NCI-H2029 treated with DMSO at 0.1 percent for 48 hours (cell line): ENCODE measurements around the gene ATPAF2.

ENCODE experiments used
- DNase-seq: peaks from one replicate; lab custom pipeline; 2025; lab: John Stamatoyannopoulos, UW

Gene ATPAF2

DNA sequence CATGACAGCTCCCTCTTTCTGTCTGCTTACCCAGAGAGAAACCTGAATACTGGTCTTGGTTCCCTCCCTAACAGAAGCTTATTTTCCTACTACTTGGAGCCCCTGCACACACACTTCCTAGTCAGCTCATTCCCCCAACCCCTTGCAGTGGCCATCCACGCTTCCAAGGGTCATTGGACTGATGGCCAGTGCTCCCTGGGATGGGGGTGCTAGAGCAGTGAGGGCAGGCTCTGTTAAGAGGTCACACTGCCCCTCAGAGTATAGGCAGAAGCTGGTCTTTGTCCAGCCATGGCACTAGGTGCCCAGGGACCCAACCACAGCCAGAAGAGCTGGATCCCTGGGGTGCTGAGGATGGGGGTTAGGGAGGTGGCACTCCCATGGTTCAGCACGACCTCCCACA, 53.8 kb downstream of the ATPAF2 start:
- no peak for DNase-seq

DNA sequence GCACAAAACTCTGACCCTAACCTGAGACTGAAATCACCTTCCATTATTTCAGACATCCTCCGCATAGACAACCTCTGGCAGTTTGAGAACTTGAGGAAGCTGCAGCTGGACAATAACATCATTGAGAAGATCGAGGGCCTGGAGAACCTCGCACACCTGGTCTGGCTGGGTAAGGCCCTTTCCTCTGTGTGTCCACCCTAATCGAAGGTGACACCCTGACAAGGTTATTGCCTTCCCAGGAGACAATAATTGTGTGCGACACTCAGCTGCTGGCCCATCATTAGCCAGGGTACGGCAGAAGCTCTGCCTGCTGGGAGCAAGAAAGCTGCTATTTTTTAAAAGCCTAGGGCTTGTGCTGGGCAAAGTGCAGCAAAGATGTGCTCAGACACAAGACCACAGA, 55.2 kb downstream of the ATPAF2 start:
- no peak for DNase-seq

DNA sequence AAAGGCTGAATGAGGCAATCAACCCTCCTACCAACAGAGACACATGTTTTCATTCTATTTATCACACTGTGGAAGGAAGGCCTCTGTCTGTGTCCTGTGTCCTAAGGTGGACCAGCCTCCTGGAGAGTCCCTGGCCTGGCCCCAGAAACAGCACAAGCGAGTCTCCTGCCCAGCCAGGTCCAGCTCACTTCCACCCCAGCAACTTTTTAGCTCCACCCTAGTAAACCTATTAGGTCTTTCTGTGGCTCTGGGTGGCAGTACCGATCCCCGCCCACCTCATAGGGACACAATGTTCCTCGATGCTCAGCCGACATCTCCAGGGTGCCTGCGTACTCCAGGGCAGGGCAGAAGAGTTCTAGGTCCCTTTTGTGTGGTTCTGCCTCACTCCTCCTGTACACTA, 55.6 kb downstream of the ATPAF2 start:
- no peak for DNase-seq

DNA sequence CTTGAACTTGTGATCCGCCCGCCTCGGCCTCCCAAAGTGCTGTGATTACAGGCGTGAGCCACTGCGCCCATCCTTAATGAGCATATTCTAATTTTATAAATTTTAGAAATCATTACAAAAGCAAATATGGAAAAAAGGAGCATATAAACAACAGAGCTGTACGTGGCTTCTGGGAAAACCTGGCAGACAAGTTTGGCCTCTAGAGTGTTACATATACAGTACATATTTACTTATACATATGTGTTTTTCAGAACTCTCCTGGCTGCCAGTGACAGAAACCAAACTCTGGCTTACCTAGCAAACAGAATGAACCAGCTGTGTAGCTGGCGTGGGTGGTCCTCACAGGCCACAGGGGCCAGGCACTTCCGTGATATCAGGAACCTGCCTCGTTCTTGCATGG, 56.2 kb downstream of the ATPAF2 start:
- no peak for DNase-seq

DNA sequence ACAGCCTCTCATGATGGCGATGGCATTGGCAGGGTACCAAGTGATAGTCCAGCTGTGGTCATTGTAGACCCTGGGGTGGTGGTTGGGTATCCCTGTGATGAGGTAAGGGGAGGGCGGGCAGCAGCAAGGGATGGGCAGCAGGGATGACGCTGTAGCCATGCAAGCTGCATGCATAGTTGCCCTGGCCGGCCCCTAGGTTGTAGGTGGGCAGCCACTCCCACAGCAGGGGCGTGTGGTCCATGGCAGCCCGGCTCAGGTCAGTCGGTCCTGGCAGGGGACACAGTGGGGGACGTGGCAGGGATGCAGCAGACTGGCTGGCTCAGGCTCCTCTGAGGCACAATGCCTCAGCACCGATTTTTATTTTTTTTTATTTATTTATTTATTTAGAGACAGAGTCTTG, 57.6 kb downstream of the ATPAF2 start:
- DNase-seq = no peak

DNA sequence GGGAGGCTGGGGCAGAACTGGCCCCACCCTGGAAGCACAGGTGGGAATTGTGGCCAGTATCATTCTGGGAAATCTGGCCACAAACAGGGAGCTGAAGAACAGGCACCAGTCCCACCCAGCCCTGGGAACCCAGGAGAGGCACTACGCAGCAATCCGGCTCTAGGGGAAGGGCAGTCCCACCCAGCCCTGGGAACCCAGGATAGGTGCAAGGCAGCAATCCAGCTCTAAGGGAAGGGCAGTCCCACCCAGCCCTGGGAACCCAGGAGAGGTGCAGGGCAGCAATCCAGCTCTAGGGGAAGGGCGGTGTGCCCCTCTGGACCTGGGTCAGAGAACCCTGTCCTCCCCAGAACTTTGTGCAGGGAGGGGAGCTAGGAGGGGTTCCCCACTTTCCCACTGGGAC, 59.2 kb downstream of the ATPAF2 start:
- DNase-seq = no peak

DNA sequence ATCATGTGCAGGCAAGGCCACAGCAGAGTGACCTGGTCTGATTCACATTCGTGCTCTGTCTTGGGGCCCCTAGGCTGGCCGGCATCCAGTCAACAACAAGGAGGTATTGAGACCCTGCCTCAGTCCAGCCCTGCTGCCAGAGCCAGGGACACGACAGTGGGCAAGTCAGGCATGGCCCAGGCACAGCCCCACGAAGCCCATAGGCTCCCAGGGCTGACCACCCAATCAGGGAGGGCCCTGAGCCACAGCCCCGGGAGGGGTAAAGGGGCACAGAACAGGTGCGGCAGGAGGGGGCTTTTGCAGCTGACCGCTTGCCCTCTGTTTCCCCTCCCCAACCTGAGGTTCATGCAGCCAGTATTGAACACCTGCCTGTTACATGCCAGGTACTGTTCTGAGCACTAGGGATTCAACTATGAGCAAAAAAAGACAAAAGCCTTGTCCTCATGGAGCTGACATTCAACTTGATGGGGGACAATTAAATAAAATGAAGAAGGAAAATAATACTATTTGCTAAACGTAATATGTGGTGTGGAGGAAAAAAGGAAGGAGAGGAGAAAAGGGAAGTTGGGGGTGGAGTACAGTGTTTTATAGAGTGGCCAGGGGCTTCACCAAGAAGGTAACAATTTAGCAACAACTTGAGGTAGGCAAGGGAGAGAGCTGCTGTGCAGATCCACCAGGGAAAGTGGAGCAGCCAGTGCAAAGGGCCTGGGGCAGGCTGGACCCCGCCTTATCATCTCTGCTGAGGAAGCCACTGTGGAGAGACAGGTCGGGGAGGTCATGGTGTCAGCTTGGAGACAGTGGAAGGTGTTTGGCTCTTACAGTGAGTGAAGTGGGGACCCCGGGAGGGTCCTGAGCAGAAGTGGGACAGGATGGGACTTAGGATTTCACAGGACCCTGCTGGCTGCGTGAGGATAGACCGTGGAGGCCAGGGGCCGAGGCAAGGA, 60.2 kb downstream of the ATPAF2 start:
- no peak for DNase-seq

DNA sequence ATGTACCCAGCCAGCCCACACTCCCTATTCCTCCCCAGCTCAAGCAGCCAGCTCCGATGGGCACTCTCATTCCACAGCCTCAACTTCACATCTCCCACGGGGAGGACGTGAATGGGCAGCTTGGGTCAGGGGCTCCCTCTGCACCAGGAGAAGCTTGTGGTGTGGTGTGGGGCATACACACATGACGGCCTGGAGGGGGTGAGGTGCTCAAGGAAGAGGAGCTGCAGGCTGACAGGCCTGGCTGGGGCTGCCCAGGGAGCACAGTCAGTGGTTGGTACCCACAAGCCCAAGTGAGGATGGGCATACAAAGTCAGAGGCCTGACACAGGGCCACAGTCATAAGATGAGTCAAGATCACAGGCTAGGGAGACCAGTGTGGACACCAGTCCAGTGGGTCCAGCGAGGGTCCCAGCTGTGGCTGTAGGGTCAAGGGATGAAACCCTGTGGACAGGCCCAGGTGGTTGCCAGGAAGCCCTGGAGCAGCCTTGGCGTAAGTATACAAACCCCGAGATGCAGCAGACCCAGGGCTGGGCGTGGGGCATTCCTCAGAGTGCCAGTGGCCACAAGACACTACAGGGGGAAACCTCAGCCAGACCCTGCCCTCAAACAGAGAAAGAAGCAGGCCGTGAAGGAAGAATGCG, 61.9 kb downstream of the ATPAF2 start:
- no peak for DNase-seq

DNA sequence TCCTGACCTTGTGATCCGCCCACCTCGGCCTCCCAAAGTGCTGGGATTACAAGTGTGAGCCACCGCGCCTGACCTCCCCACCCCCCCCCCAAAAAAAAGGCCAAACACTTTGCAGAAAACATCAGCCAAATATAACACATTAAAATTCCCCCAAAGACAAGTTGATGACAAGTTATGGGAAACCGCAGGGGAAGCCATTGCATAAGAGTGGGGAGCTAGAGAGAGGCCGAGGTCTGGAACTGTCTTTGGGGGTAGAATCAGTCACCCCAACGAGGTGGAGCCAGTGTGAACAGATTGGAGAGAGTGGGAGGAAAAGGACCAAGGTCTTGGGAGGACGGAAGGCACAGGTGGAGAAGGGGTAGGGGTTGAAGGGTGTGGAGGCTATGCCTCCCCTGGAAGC, 63.5 kb downstream of the ATPAF2 start:
- DNase-seq = no peak

DNA sequence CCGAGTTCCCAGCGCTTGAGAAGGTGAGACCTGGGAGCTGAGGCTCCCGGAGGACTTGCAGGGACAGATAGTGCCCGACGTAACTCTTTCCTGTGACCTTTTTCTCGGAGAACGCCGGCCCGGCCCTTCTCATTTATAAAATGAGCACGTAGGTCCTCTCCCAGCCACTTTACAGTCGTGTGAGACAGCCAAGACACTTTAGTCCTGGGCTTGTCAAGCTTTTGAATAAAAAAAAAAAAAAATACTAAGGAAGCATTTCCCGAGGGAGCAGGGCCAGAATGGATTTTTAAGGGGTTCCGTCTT, 66.1 kb downstream of the ATPAF2 start:
- DNase-seq = no peak

DNA sequence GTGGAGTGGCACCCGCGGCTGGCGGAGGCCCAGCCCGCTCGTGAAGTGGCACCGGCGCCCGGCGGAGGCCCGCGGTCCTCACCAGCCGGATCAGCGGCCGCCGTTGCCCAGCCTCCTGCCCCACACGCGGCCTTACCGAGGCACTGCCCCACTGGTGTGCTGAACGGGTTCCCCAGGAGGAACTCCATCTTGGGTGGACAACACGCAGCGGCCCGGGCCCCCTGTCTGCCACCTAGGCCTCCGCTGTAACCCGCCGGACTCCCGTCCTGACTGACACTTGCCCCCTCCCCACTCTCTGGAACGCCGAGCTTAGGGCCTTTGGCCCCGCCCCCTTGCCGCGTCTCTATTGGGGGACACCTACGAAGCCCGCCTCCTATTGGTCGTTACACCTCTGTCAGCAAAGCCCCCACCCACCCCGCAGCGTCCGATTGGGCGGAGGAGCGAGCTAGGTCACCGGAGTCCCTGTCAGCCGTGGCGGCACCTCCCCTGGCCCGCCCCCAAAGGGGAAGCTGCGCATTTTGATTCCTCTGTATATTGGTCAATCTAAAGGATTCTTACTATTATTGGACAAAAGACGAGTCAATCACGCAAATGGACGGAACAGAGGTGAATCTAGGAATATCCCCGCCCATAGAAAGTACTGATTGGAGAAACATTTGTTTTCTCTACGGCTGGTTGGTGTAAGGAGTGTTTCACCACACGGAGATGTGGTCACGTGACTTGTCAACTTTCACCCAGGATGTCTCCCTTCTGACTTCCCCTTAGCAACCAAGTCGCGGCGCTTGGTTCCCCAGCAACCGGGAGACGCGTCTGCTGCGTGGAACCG, 66.6 kb downstream of the ATPAF2 start, which contains the start of the genes DRC3 and TOM1L2:
Gene DRC3, plus strand, starts transcription at position 737 of the 826 bp plus-strand sequence. CDS start 4,737 bp downstream, outside the sequence.
Gene TOM1L2, minus strand, starts transcription at position 275 of the 826 bp plus-strand sequence. Its CDS starts 87 bp downstream, at position 188.
- DNase-seq = peak; percentile 97

DNA sequence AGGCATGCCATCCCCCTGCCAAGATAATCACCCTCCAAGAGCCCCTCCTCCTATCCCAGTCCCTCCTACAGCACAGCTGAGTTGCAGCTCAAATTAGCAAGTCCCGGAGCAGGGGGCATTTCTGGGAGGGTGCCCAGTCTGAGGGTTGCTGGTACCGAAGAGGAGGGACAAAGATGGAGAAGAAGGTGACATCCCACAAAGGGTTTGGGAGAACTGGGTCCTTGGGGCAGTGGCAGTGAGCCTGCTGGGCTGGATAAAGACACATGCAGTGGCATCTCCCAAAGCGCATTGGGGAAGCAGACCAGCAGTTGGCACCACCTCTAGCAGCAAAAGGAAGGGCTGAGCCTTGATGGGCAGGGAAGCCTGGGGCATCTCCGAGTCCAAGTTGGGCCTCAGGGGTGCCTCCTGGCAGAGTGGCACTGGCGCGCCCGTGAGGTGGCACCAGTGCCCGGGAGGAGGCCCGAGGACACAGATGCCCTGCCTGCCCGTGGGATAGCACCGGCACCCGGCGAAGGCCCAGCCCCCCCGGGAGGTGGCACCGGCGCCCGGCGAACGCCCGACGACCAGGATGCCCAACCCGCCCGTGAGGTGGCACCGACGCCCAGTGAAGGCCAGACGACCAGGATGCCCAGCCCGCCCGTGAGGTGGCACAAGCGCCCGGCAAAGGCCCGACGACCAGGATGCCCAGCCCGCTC, 67.4 kb downstream of the ATPAF2 start:
- no peak for DNase-seq

DNA sequence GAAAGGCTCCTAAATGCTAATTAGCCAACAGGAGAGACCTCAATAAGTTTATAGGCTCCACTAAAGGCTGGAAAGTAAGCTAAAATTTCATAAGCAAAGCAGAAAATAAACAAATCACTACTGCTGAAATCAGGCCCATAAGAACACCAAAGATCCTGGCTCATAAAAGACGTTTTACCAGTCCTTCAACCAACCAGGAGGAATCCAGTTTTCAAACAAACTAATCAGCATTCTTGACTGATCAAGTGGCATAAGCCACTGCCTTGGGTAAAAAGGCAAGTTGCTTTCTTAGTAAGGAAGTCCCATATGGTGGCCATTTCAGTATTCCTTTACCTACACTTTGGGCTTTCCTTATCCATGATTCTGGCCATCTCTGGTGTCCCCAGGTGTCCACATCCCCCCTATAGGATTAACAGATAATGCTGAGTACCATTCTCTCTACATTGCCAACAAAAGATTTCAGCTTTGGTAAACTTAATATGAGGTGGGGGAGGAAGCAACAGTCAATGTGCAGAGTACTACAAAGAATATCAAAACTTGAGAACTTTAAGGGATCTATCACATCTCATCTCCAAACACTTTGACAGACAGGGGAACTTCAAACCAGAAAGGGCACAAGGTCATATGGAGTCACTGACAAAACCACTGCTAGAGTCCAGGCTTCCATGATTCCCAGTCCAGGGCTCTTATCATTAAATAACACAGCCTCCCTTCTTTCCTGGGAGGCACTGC, 68.1 kb downstream of the ATPAF2 start:
- no peak for DNase-seq
